Right atrium auricular region (tissue), 2 donors: Measurements from ENCODE around the gene ATF2. TPM values are rescaled to one million over a fixed set of nuclear protein-coding genes. Genes with fewer than 3 reads are reported as not detected.

Source experiments
- DNase-seq: peaks from one replicate; pipeline ENCODE4 v3.0.0-alpha.2; 2019; ENCODE audit warnings: low spot score
- H3K27ac ChIP-seq, 2 donors: fragments of 200-600 bp; sonication (generic); 1 replicate in 1 of 2; 2 replicates in 1 of 2; pipeline ENCODE4 v1.5.1; 2016 to 2019
- H3K27me3 ChIP-seq, 2 donors: fragments of 200-600 bp; sonication (generic); one replicate each; pipeline versions ENCODE4 v1.5.1 to v1.6.0; 2017 to 2019
- H3K36me3 ChIP-seq: fragments of 200-600 bp; sonication (generic); one replicate; pipeline ENCODE4 v1.5.1; 2016
- H3K4me1 ChIP-seq, 2 donors: fragments of 200-600 bp; sonication (generic); one replicate each; pipeline versions ENCODE4 v1.5.1 to v1.6.0; 2017 to 2019
- H3K4me3 ChIP-seq, 2 donors: fragments of 200-600 bp; sonication (generic); 1 replicate in 1 of 2; 2 replicates in 1 of 2; pipeline ENCODE4 v1.5.1; 2017 to 2019; ENCODE audit warnings: mild to moderate bottlenecking in 1 of 2, moderate library complexity in 1 of 2
- H3K9me3 ChIP-seq, 2 donors: fragments of 200-600 bp; sonication (generic); one replicate each; pipeline ENCODE4 v1.5.1; 2019
- total RNA-seq, 2 donors: library from RNA; depleted of rRNA; stranded (reverse); fragments of >200 nt; gene quantifications; one replicate each; pipeline ENCODE4 v1.1.0, GENCODE V29; 2016
- TF ChIP-seq, protein P1 (sequence below), 2 donors: fragments of 200-600 bp; sonication (generic); IDR thresholded peaks; one replicate each; pipeline ENCODE4 v1.5.1; 2019; ENCODE audit warnings: antibody characterized with exemption in 2 of 2

ATF2 gene
- total RNA-seq, 2 donors from 2014 or later = 22.3 to 28.1 TPM

DNA sequence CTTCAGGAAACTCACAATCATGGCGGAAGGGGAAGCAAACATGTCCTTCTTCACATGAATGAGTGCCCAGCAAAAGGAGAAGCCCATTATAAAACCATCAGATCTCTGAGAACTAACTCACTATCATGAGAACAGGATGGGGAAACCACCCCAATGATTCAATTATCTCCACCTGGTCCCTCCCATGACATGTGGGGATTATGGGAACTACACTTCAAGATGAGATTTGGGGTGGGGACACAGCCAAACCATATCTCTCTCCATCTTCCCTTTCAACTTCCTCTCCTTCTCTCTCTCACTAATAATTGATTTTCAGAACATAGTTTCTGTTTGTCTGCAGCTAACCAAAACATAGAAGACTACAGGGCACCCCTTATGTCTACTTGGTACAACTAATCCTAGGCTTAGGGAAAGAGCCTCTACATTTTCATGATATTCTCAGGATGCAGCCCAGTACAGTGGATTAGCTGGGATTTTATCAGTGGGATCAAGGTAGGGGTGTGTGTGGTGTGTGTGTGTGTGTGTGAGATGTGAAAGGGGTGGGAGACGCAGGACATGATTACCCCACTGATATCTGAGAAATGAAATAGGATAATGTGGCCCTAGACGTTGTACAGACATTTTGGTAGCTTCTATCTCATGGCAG lies 2.8 kb upstream of the ATF2 start:
- H3K4me3 ChIP-seq = no peak overlapping the region
- peaks cover 0 to 23% of the 10 kb centered on the region in 2 donors for H3K4me1 ChIP-seq
- H3K27me3 ChIP-seq = no peaks in the 10 kb centered on the region
- no peak for DNase-seq
- H3K9me3 ChIP-seq = no peaks in the 10 kb centered on the region
- no peak overlapping the region for H3K27ac ChIP-seq
- TF ChIP-seq, protein P1, sequence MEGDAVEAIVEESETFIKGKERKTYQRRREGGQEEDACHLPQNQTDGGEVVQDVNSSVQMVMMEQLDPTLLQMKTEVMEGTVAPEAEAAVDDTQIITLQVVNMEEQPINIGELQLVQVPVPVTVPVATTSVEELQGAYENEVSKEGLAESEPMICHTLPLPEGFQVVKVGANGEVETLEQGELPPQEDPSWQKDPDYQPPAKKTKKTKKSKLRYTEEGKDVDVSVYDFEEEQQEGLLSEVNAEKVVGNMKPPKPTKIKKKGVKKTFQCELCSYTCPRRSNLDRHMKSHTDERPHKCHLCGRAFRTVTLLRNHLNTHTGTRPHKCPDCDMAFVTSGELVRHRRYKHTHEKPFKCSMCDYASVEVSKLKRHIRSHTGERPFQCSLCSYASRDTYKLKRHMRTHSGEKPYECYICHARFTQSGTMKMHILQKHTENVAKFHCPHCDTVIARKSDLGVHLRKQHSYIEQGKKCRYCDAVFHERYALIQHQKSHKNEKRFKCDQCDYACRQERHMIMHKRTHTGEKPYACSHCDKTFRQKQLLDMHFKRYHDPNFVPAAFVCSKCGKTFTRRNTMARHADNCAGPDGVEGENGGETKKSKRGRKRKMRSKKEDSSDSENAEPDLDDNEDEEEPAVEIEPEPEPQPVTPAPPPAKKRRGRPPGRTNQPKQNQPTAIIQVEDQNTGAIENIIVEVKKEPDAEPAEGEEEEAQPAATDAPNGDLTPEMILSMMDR (IDR thresholded peaks at IDR 0.05) = no peak
- H3K36me3 ChIP-seq = peaks cover 8% of the 10 kb centered on the region

DNA sequence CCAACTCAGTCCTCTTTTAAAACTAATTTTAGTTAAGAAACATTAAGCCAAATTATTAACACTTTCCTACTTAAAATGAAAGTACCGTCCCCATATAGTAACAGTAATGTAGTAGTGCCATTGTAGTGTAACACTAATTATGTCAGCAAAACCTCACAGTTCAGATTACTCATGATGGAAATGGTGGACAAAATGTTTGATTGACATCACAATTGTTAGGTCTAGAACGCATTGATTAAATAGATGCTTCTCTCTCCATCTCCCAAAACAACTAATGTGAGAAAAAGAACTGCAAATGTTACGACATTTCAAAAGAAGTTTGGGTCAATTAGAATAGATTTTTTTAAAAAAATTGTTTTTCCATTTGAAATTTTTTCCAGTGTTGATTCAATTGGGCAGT lies 1.2 kb upstream of the ATF2 start:
- H3K9me3 ChIP-seq = no peaks in the 10 kb centered on the region
- H3K4me1 ChIP-seq = peaks cover 0 to 27% of the 10 kb centered on the region in 2 donors
- H3K27me3 ChIP-seq = no peaks in the 10 kb centered on the region
- H3K36me3 ChIP-seq = peaks cover 8% of the 10 kb centered on the region
- no peak for DNase-seq
- peak overlapping the region in 1 of 2 donors; percentile 95 for H3K27ac ChIP-seq
- TF ChIP-seq, protein P1 (IDR thresholded peaks at IDR 0.05) = no peak
- no peak overlapping the region for H3K4me3 ChIP-seq

DNA sequence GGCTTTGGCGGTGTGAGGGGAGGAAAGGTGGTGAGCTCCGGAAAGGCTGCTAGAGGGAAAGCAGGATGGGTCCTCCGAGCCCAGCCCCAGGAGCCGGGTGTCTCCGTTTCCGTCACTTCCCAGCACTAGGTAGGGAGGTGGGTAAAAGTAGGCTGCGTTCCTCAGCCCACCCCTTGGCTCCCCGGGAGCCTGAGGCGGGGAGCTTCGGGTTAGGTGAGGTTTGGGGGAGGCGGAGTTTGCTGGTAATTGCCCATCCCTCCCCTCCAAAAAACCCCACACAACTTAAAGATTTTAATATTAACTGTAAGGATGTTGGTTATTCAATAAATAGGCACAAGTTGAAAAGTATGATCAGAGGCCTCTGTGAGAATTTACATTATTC lies 552 bp upstream of the ATF2 start:
- DNase-seq = no peak
- H3K4me1 ChIP-seq = peaks cover 0 to 27% of the 10 kb centered on the region in 2 donors
- peaks cover 7% of the 10 kb centered on the region for H3K36me3 ChIP-seq
- H3K4me3 ChIP-seq = peak overlapping the region; percentile 73 to 88
- TF ChIP-seq, protein P1 (IDR thresholded peaks at IDR 0.05) = no peak
- no peaks in the 10 kb centered on the region for H3K27me3 ChIP-seq
- peak overlapping the region; percentile 95 to 98 for H3K27ac ChIP-seq
- no peaks in the 10 kb centered on the region for H3K9me3 ChIP-seq

DNA sequence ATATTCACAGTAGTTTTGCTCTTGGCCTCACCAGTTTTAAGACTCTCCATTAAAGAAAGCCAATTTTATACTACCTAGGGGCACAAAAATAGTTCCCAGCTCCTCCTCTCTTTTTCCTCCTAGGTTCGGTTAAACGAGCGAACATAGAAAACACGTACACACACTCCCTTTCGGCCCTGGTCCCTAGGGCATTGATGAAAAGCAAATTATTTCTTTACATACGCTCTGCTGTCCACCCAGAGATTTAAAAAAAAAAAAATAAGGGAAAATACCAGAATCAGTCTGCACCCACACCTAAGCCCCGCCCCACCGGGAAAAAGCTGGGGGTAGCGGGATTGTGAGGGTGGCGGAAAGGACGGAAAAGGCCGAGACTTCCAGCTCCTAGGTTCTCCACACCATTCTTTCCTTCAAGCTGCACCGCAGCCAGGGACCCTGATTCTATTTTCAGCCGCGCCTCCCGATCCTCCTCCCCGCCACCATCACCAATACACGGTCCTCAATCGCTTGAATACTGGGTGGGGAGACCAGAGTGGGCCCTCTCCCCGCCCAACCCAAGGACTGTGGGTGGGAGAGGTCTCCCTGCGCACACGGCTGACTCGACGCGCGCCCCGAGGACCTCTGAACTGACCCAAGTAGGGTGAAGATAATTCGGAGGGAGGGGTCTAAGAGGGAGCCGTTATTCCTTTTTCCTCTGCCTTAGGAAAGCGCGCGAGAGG lies 769 bp downstream of the ATF2 start:
- Histone ChIP-seq H3K36me3 (no peaks in the 10 kb centered on the region), H3K9me3 (no peaks in the 10 kb centered on the region), H3K27ac (peak overlapping the region; percentile 95 to 98), H3K4me1 (peaks cover 0 to 27% of the 10 kb centered on the region in 2 donors), H3K4me3 (peak overlapping the region; percentile 73 to 88), H3K27me3 (no peaks in the 10 kb centered on the region)
- DNase-seq = no peak
- TF ChIP-seq, protein P1 (IDR thresholded peaks at IDR 0.05) = no peak

DNA sequence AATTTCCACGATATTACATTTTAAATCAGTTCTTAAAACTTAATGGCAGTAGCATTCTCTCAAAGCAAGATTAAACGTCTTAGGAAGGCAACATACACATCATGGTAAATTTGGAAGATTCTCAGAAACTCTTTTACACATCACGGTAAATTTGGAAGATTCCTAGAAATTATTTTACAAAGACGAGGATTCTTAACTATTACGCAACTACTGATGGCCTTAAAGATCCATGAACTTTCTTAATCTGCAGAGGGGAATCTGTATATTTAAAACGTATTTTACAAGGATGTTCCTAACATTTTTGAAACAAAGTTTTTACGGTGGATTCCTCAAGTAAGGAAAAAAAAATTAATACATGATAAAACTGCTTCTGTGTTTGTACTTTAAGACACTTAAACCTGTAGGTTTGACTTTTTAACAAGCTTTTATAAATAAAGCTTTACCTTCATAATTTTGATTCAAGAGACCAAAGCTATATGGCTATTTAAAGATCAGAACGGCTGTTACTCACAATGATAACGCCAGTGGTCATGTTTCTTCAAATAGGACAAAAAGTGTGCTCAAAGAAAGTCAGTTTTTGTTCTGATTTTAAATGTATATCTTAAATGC lies 1.7 kb downstream of the ATF2 start:
- TF ChIP-seq, protein P1 (IDR thresholded peaks at IDR 0.05) = no peak
- Histone ChIP-seq H3K4me1 (peaks cover 0 to 27% of the 10 kb centered on the region in 2 donors), H3K9me3 (no peaks in the 10 kb centered on the region), H3K27me3 (no peaks in the 10 kb centered on the region), H3K36me3 (no peaks in the 10 kb centered on the region), H3K4me3 (peak overlapping the region; percentile 73 to 88), H3K27ac (peak overlapping the region in 1 of 2 donors; percentile 95)
- no peak for DNase-seq
